SK-N-SH (cell line): Measurements from ENCODE around the gene PIEZO2. TPM values are rescaled to one million over a fixed set of nuclear protein-coding genes. Genes with fewer than 3 reads are reported as not detected.

Source experiments
- CTCF ChIA-PET: fragments of 300-600, 350-600 bp; formaldehyde crosslinking; extraction: SDS; loops from one replicate; lab custom pipeline; 2021; lab: Yijun Ruan, JAX
- POLR2A ChIA-PET: fragments of 350-600 bp; sonication (Branson Sonifier 250); formaldehyde crosslinking; extraction: SDS; loops from one replicate; lab custom pipeline; 2020; ENCODE audit warnings: antibody characterized with exemption, inconsistent platforms; lab: Yijun Ruan, JAX
- DNase-seq: peaks from one replicate; pipeline ENCODE4 v3.0.0; 2012
- H2AFZ ChIP-seq: fragments of 200-600 bp; sonication (generic); 2 replicates; pipeline ENCODE4 v1.8.1; 2016; ENCODE audit warnings: antibody characterized with exemption, mild to moderate bottlenecking, low read depth
- H3F3A ChIP-seq: fragments of 200-600 bp; sonication (generic); replicated peaks from 2 replicates; pipeline ENCODE3; 2016; ENCODE audit warnings: antibody characterized with exemption, mild to moderate bottlenecking; ENCODE audit not compliant: insufficient read depth
- H3K27ac ChIP-seq, 2 experiments: fragments of 200-500 bp in 1 of 2; fragments of 200-600 bp in 1 of 2; sonication (Bioruptor generic) in 1 of 2; sonication (generic), shearing (Covaris generic) in 1 of 2; 2 replicates each; pipeline versions ENCODE4 v1.5.1 to v1.6.1; 2014 to 2016; ENCODE audit warnings: low read depth in 2 of 2, inconsistent platforms in 1 of 2, low read length in 1 of 2, mild to moderate bottlenecking in 1 of 2, mixed read lengths in 1 of 2
- H3K27me3 ChIP-seq: fragments of 200-600 bp; sonication (generic), shearing (Covaris generic); 2 replicates; pipeline ENCODE4 v1.6.1; 2016; ENCODE audit warnings: mixed run types; ENCODE audit not compliant: insufficient read depth
- H3K36me3 ChIP-seq, 2 experiments: fragments of 200-500 bp in 1 of 2; fragments of 200-600 bp in 1 of 2; sonication (Bioruptor generic) in 1 of 2; sonication (generic) in 1 of 2; replicated peaks in 1 of 2; 2 replicates each; pipeline versions ENCODE3 to v1.5.1; 2014 to 2016; ENCODE audit warnings: low read length in 1 of 2, mild to moderate bottlenecking in 1 of 2; ENCODE audit not compliant: insufficient read depth in 2 of 2, control insufficient read depth in 1 of 2
- H3K4me1 ChIP-seq, 2 experiments: fragments of 200-500 bp in 1 of 2; fragments of 200-600 bp in 1 of 2; sonication (Bioruptor generic) in 1 of 2; sonication (generic), shearing (Covaris generic) in 1 of 2; 2 replicates each; pipeline versions ENCODE4 v1.5.1 to v1.6.1; 2014 to 2016; ENCODE audit warnings: low read depth in 1 of 2, low read length in 1 of 2, mixed run types in 1 of 2; ENCODE audit not compliant: insufficient read depth in 2 of 2, control insufficient read depth in 1 of 2
- H3K4me2 ChIP-seq: fragments of 200-600 bp; sonication (generic), shearing (Covaris generic); 2 replicates; pipeline ENCODE4 v1.6.1; 2017; ENCODE audit warnings: mixed run types
- H3K4me3 ChIP-seq, 2 experiments: fragments of 200-500 bp in 1 of 2; fragments of 200-600 bp in 1 of 2; sonication (Bioruptor generic) in 1 of 2; sonication (generic), shearing (Covaris generic) in 1 of 2; 2 replicates each; pipeline versions ENCODE4 v1.5.1 to v1.8.1; 2014 to 2016; ENCODE audit warnings: low read depth in 2 of 2, inconsistent platforms in 1 of 2, low read length in 1 of 2, mild to moderate bottlenecking in 1 of 2, mixed read lengths in 1 of 2, moderate library complexity in 1 of 2
- H3K79me2 ChIP-seq: fragments of 200-600 bp; sonication (generic); 2 replicates; pipeline ENCODE4 v1.8.1; 2017; ENCODE audit warnings: mild to moderate bottlenecking; ENCODE audit not compliant: insufficient read depth
- H3K9ac ChIP-seq: fragments of 200-600 bp; sonication (generic); 2 replicates; pipeline ENCODE4 v1.6.1; 2017; ENCODE audit warnings: mixed run types
- H3K9me2 ChIP-seq: fragments of 200-600 bp; sonication (generic); 2 replicates; pipeline ENCODE4 v1.6.1; 2017; ENCODE audit warnings: mixed run types
- H3K9me3 ChIP-seq: fragments of 200-600 bp; sonication (generic); 2 replicates; pipeline ENCODE4 v1.6.1; 2017; ENCODE audit warnings: mixed run types, mild to moderate bottlenecking, moderate library complexity
- H4K20me1 ChIP-seq: fragments of 200-600 bp; sonication (generic); 2 replicates; pipeline ENCODE4 v1.6.1; 2017; ENCODE audit warnings: mild to moderate bottlenecking, mixed run types; ENCODE audit not compliant: insufficient read depth
- CHD2 ChIP-seq: fragments of 150-350 bp; IDR thresholded peaks from 2 replicates; pipeline ENCODE4 v1.6.1; 2018; ENCODE audit warnings: low read length; ENCODE audit not compliant: partially characterized antibody
- ELF1 ChIP-seq: IDR thresholded peaks from 2 replicates; pipeline ENCODE4 v1.4.0; 2012
- EZH2phosphoT487 ChIP-seq: fragments of 200-600 bp; sonication (generic); IDR thresholded peaks from 2 replicates; pipeline ENCODE4 v1.6.1; 2017; ENCODE audit warnings: low read depth, mixed run types, mild to moderate bottlenecking, antibody characterized with exemption, moderate library complexity, borderline replicate concordance
- FOSL2 ChIP-seq: IDR thresholded peaks from 2 replicates; pipeline ENCODE4 v1.4.0; 2012; ENCODE audit warnings: low read depth, mild to moderate bottlenecking, moderate library complexity, borderline replicate concordance
- GABPA ChIP-seq: IDR thresholded peaks from 2 replicates; pipeline ENCODE4 v1.4.0; 2012; ENCODE audit warnings: low read depth, mild to moderate bottlenecking
- GATA2 ChIP-seq: sonication (generic); formaldehyde crosslinking; IDR thresholded peaks from 2 replicates; pipeline ENCODE4 v1.5.0; 2020; ENCODE audit warnings: mild to moderate bottlenecking, missing genetic modification reagents
- IRF3 ChIP-seq: fragments of 150-350 bp; IDR thresholded peaks from 2 replicates; pipeline ENCODE4 v1.6.1; 2016; ENCODE audit warnings: mild to moderate bottlenecking, low read depth, low read length
- JUND ChIP-seq: IDR thresholded peaks from 2 replicates; pipeline ENCODE4 v1.4.0; 2012
- MAX ChIP-seq: IDR thresholded peaks from 2 replicates; pipeline ENCODE4 v1.4.0; 2012; ENCODE audit warnings: low read depth
- MEF2A ChIP-seq: IDR thresholded peaks from 2 replicates; pipeline ENCODE4 v1.4.0; 2012; ENCODE audit warnings: low read depth, borderline replicate concordance
- NFIC ChIP-seq: IDR thresholded peaks from 2 replicates; pipeline ENCODE4 v1.4.0; 2012; ENCODE audit warnings: borderline replicate concordance
- NRF1 ChIP-seq: IDR thresholded peaks from 2 replicates; pipeline ENCODE4 v1.6.1; 2012; ENCODE audit warnings: low read depth, mild to moderate bottlenecking, low read length
- PBX3 ChIP-seq: IDR thresholded peaks from 2 replicates; pipeline ENCODE4; 2012
- SMC3 ChIP-seq: IDR thresholded peaks from 2 replicates; pipeline ENCODE4 v1.6.1; 2012; ENCODE audit warnings: low read depth, low read length, improper control_type of control experiment
- TAF1 ChIP-seq: IDR thresholded peaks from 2 replicates; pipeline ENCODE4 v1.6.1; 2012; ENCODE audit warnings: low read depth, mild to moderate bottlenecking, low read length, moderate library complexity, borderline replicate concordance
- TCF12 ChIP-seq: IDR thresholded peaks from 2 replicates; pipeline ENCODE4 v1.4.0; 2012
- TEAD4 ChIP-seq: IDR thresholded peaks from 2 replicates; pipeline ENCODE4 v1.4.0; 2012; ENCODE audit warnings: mild to moderate bottlenecking, borderline replicate concordance; ENCODE audit not compliant: insufficient read depth
- USF1 ChIP-seq: IDR thresholded peaks from 2 replicates; pipeline ENCODE4 v1.4.0; 2012; ENCODE audit warnings: low read depth, borderline replicate concordance
- USF2 ChIP-seq: fragments of 150-350 bp; IDR thresholded peaks from 2 replicates; pipeline ENCODE4 v1.6.1; 2017; ENCODE audit warnings: antibody characterized with exemption, low read length, low read depth, borderline replicate concordance
- YY1 ChIP-seq: IDR thresholded peaks from 2 replicates; pipeline ENCODE4 v1.4.0; 2012; ENCODE audit warnings: low read depth, mild to moderate bottlenecking
- ZBTB33 ChIP-seq: IDR thresholded peaks from 2 replicates; pipeline ENCODE4 v1.4.0; 2012; ENCODE audit warnings: low read depth, borderline replicate concordance
- WGBS: methylation state at CpG from one replicate; pipeline ENCODE4 v1.1.6; 2017; ENCODE audit warnings: low lambda C conversion rate; 5-methylcytosine and 5-hydroxymethylcytosine counted together
- polyA plus RNA-seq, 3 experiments: library from polyadenylated mRNA; depleted of rRNA; stranded (reverse); fragments of >200 nt; gene quantifications; 2 replicates each; pipeline ENCODE4 v1.2.3, GENCODE V29; 2012

Gene PIEZO2
- polyA plus RNA-seq, 1 of the 3 experiments (the other 2 are of a cell fraction): not detected

GRCh38 chr18:11020161-11020853 lies 129.1 kb downstream of the PIEZO2 start (continued):
- no peak for TF ChIP-seq CHD2
- no peak for TF ChIP-seq PBX3
- no peak for TF ChIP-seq GATA2 (CRISPR knock-in tag)
- TF ChIP-seq JUND: no peak
- no peak for TF ChIP-seq ZBTB33
- TF ChIP-seq TAF1: no peak
- no peak for TF ChIP-seq IRF3
- TF ChIP-seq FOSL2: no peak
- no peak for TF ChIP-seq USF1
- no peak for TF ChIP-seq GABPA
- no peak for TF ChIP-seq ELF1

- TF ChIP-seq PBX3 (no peak), MAX (no peak), TEAD4 (no peak), EZH2phosphoT487 (no peak), NFIC (no peak), MEF2A (no peak), TCF12 (no peak), GATA2 (CRISPR knock-in tag) (no peak), USF2 (no peak), SMC3 (no peak), YY1 (no peak), CHD2 (no peak), NRF1 (no peak)
- DNase-seq: no peak
- no peak overlapping the region for H3K4me3 ChIP-seq
- H4K20me1 ChIP-seq: no peaks in the 10 kb centered on the region
- POLR2A ChIA-PET: no interaction called here
- H3K4me1 ChIP-seq: no peaks in the 10 kb centered on the region
- H3K36me3 ChIP-seq: no peaks in the 10 kb centered on the region
- H3K27me3 ChIP-seq: no peaks in the 10 kb centered on the region; the same call in 1 of the 2 replicates
- no peaks in the 10 kb centered on the region for H3K9me3 ChIP-seq
- no peak overlapping the region for H3K4me2 ChIP-seq
- no peak overlapping the region for H2AFZ ChIP-seq
- no peak overlapping the region for H3K27ac ChIP-seq
- no peaks in the 10 kb centered on the region for H3K79me2 ChIP-seq
- no peaks in the 10 kb centered on the region for H3K9me2 ChIP-seq
- WGBS: 6% methylated on average over 2 of the region's 2 CpGs
- no peak overlapping the region for H3K9ac ChIP-seq
- H3F3A ChIP-seq: no peaks in the 10 kb centered on the region
- CTCF ChIA-PET: interaction anchor here (1.2 kb wide), 1 partner anchor 21 kb away, joined by 3 read pairs; no protein-coding TSS in a partner anchor
Observed at GRCh38 chr18:11019295-11020105, 129.9 kb downstream of the PIEZO2 start.
